H9 (cell line): ENCODE measurements around the gene MINDY4B. TPM values are rescaled to one million over a fixed set of nuclear protein-coding genes. Genes with fewer than 3 reads are reported as not detected.
"Not testable (repeated sequence)": the region's sequence is repeated elsewhere in the genome, so short reads cannot be mapped to it uniquely, and the experiment has no call there.

Experiments
- DNase-seq: peaks from one replicate; pipeline ENCODE4 v3.0.0-alpha.2; 2017
- H2AFZ ChIP-seq: one replicate; pipeline ENCODE4 v1.6.1; 2013; ENCODE audit warnings: mild to moderate bottlenecking, low read length, control low read depth, moderate library complexity
- H2AK5ac ChIP-seq: 2 replicates; pipeline ENCODE4 v1.6.1; 2013; ENCODE audit warnings: low read length, control low read depth, mixed read lengths; ENCODE audit not compliant: insufficient read length
- H2BK120ac ChIP-seq: one replicate; pipeline ENCODE4 v1.6.1; 2013; ENCODE audit warnings: low read depth, mild to moderate bottlenecking, low read length, control low read depth, inconsistent platforms; ENCODE audit not compliant: poor library complexity, severe bottlenecking
- H2BK12ac ChIP-seq: 2 replicates; pipeline ENCODE4 v1.6.1; 2013; ENCODE audit warnings: low read length, control low read depth, mixed read lengths, low read depth; ENCODE audit not compliant: insufficient read length
- H2BK15ac ChIP-seq: 2 replicates; pipeline ENCODE4 v1.6.1; 2013; ENCODE audit warnings: low read depth, low read length, control low read depth
- H2BK20ac ChIP-seq: one replicate; pipeline ENCODE4 v1.6.1; 2013; ENCODE audit warnings: low read depth, mild to moderate bottlenecking, low read length, control low read depth, inconsistent platforms; ENCODE audit not compliant: poor library complexity, severe bottlenecking
- H2BK5ac ChIP-seq: 2 replicates; pipeline ENCODE4 v1.6.1; 2013; ENCODE audit warnings: low read length, control low read depth, mixed read lengths; ENCODE audit not compliant: insufficient read length
- H3K14ac ChIP-seq: 2 replicates; pipeline ENCODE4 v1.6.1; 2013; ENCODE audit warnings: low read length, control low read depth; ENCODE audit not compliant: insufficient read depth
- H3K18ac ChIP-seq: 2 replicates; pipeline ENCODE4 v1.6.1; 2013; ENCODE audit warnings: low read depth, mild to moderate bottlenecking, mixed read lengths, low read length, control low read depth; ENCODE audit not compliant: insufficient read length
- H3K23ac ChIP-seq: 2 replicates; pipeline ENCODE4 v1.6.1; 2013; ENCODE audit warnings: low read length, control low read depth, mixed read lengths, low read depth; ENCODE audit not compliant: insufficient read length
- H3K23me2 ChIP-seq: 2 replicates; pipeline ENCODE4 v1.6.1; 2013; ENCODE audit warnings: low read depth, mild to moderate bottlenecking, mixed read lengths, low read length, control low read depth; ENCODE audit not compliant: insufficient read length, poor library complexity, severe bottlenecking
- H3K27ac ChIP-seq: 2 replicates; pipeline ENCODE4 v1.5.1; 2013; ENCODE audit warnings: low read length, control low read depth, mixed read lengths, low read depth; ENCODE audit not compliant: insufficient read length
- H3K27me3 ChIP-seq: 2 replicates; pipeline ENCODE4 v1.6.1; 2013; ENCODE audit warnings: low read length, control low read depth, inconsistent platforms; ENCODE audit not compliant: insufficient read depth
- H3K4ac ChIP-seq: 2 replicates; pipeline ENCODE4 v1.6.1; 2013; ENCODE audit warnings: low read depth, mild to moderate bottlenecking, control low read depth, inconsistent platforms, low read length, moderate library complexity
- H3K4me1 ChIP-seq: 2 replicates; pipeline ENCODE4 v1.6.1; 2013; ENCODE audit warnings: low read length, control low read depth, inconsistent platforms; ENCODE audit not compliant: insufficient read depth
- H3K4me2 ChIP-seq: 2 replicates; pipeline ENCODE4 v1.6.1; 2013; ENCODE audit warnings: low read length, control low read depth, mixed read lengths; ENCODE audit not compliant: insufficient read length, insufficient read depth
- H3K56ac ChIP-seq: 2 replicates; pipeline ENCODE4 v1.6.1; 2013; ENCODE audit warnings: low read depth, mild to moderate bottlenecking, mixed read lengths, low read length, control low read depth; ENCODE audit not compliant: insufficient read length
- H3K79me1 ChIP-seq: 2 replicates; pipeline ENCODE4 v1.6.1; 2013; ENCODE audit warnings: low read depth, mild to moderate bottlenecking, moderate library complexity, low read length, control low read depth, inconsistent platforms; ENCODE audit not compliant: insufficient read depth, poor library complexity, severe bottlenecking
- H3K79me2 ChIP-seq: 2 replicates; pipeline ENCODE4 v1.6.1; 2013; ENCODE audit warnings: low read length, control low read depth, inconsistent platforms; ENCODE audit not compliant: insufficient read depth
- H3K9ac ChIP-seq: 2 replicates; pipeline ENCODE4 v1.6.1; 2013; ENCODE audit warnings: low read length, control low read depth, mixed read lengths; ENCODE audit not compliant: insufficient read length; ENCODE audit errors: extremely low read depth
- H3K9me3 ChIP-seq: one replicate; pipeline ENCODE4 v1.6.1; 2013; ENCODE audit warnings: low read depth, low read length, inconsistent platforms; ENCODE audit not compliant: control insufficient read depth
- H3T11ph ChIP-seq: one replicate; pipeline ENCODE4 v1.6.1; 2013; ENCODE audit warnings: mild to moderate bottlenecking, low read length, control low read depth, inconsistent platforms
- H4K20me1 ChIP-seq: one replicate; pipeline ENCODE4 v1.6.1; 2013; ENCODE audit not compliant: control insufficient read depth, insufficient read length, insufficient read depth
- H4K5ac ChIP-seq: 2 replicates; pipeline ENCODE4 v1.6.1; 2013; ENCODE audit warnings: low read depth, mild to moderate bottlenecking, mixed read lengths, low read length, control low read depth; ENCODE audit not compliant: insufficient read length
- H4K8ac ChIP-seq: replicated peaks from 2 replicates; pipeline ENCODE4 v1.6.1; 2013; ENCODE audit warnings: low read length, control low read depth, mixed read lengths, low read depth; ENCODE audit not compliant: insufficient read length
- H4K91ac ChIP-seq: 2 replicates; pipeline ENCODE4 v1.6.1; 2013; ENCODE audit warnings: low read depth, mild to moderate bottlenecking, moderate library complexity, mixed read lengths, low read length, control low read depth; ENCODE audit not compliant: insufficient read length
- H3K27ac Mint-ChIP-seq, 3 experiments: 2 replicates in 2 of 3; 3 replicates in 1 of 3; pipeline ENCODE4 v1.8.0; 2020 to 2021; ENCODE audit warnings: mixed read lengths in 3 of 3, mild to moderate bottlenecking in 1 of 3, moderate library complexity in 1 of 3
- H3K27me3 Mint-ChIP-seq: 2 replicates; pipeline ENCODE4 v1.8.0; 2021; ENCODE audit warnings: low read depth, mild to moderate bottlenecking, moderate library complexity, mixed read lengths
- H3K36me3 Mint-ChIP-seq, 3 experiments: 2 replicates in 2 of 3; 3 replicates in 1 of 3; pipeline ENCODE4 v1.8.0; 2020 to 2021; ENCODE audit warnings: low read depth in 3 of 3, mixed read lengths in 3 of 3; ENCODE audit not compliant: insufficient read depth in 1 of 3
- H3K4me1 Mint-ChIP-seq, 2 experiments: 2 replicates each; pipeline ENCODE4 v1.8.0; 2020; ENCODE audit warnings: mixed read lengths in 2 of 2
- H3K4me3 Mint-ChIP-seq, 2 experiments: 2 replicates in 1 of 2; 3 replicates in 1 of 2; pipeline ENCODE4 v1.8.0; 2020 to 2021; ENCODE audit warnings: mild to moderate bottlenecking in 2 of 2, mixed read lengths in 2 of 2, moderate library complexity in 1 of 2
- H3K9me3 Mint-ChIP-seq, 2 experiments: 2 replicates in 1 of 2; 3 replicates in 1 of 2; pipeline ENCODE4 v1.8.0; 2020; ENCODE audit warnings: mild to moderate bottlenecking in 2 of 2, mixed read lengths in 2 of 2, moderate library complexity in 1 of 2
- CTCF ChIP-seq: fragments of 200-600 bp; sonication (generic); conservative IDR thresholded peaks from 3 replicates; pipeline ENCODE4 v1.8.0; 2021; ENCODE audit warnings: antibody characterized with exemption, mild to moderate bottlenecking
- WGBS: extraction: QIAGEN DNeasy Blood & Tissue Kit; methylation state at CpG from one replicate; pipeline ENCODE4 v1.1.7; 2013; ENCODE audit warnings: missing lambda C conversion rate, low lambda C conversion rate, mixed read lengths; ENCODE audit not compliant: insufficient read length; ENCODE audit errors: extremely low coverage; 5-methylcytosine and 5-hydroxymethylcytosine counted together
- total RNA-seq: library from RNA; stranded (reverse); gene quantifications from 2 replicates; pipeline ENCODE4 v1.2.1, GENCODE V29; 2021

Gene MINDY4B
- total RNA-seq, 1 experiment from 2014 or later: not detected

- H3K9ac ChIP-seq: no peak overlapping the region
- H3K4me1 ChIP-seq: no peaks in the 10 kb centered on the region
- no peak overlapping the region; a peak in 1 of 7 replicates for H3K27ac Mint-ChIP-seq
- no peak overlapping the region for H4K8ac ChIP-seq
- no peak for TF ChIP-seq CTCF
- H4K20me1 ChIP-seq: no peaks in the 10 kb centered on the region
- H3K27ac ChIP-seq: no peak overlapping the region
- no peaks in the 10 kb centered on the region for H3K79me2 ChIP-seq
- no peak overlapping the region for H3K18ac ChIP-seq
- H2AK5ac ChIP-seq: no peak overlapping the region
- peaks cover 5% of the 10 kb centered on the region for H3K27me3 Mint-ChIP-seq
- no peak overlapping the region for H4K91ac ChIP-seq
- DNase-seq: no peak
- H2BK120ac ChIP-seq: no peak overlapping the region
- H4K5ac ChIP-seq: no peak overlapping the region
- H2BK20ac ChIP-seq: no peak overlapping the region
- no peaks in the 10 kb centered on the region for H3K79me1 ChIP-seq
- H3T11ph ChIP-seq: no peak overlapping the region
- H3K36me3 Mint-ChIP-seq: peaks cover 0 to 8% (median 0%) of the 10 kb centered on the region in 3 experiments; a peak in 2 of 7 replicates
- H3K4me1 Mint-ChIP-seq: peaks cover 3 to 12% of the 10 kb centered on the region in 2 experiments; a peak in 3 of 4 replicates
- H3K23me2 ChIP-seq: no peaks in the 10 kb centered on the region
- H3K14ac ChIP-seq: no peak overlapping the region
- H2BK5ac ChIP-seq: no peak overlapping the region
- H3K56ac ChIP-seq: no peak overlapping the region
- no peaks in the 10 kb centered on the region for H3K27me3 ChIP-seq
- H2AFZ ChIP-seq: no peak overlapping the region
- H3K4me3 Mint-ChIP-seq: no peak overlapping the region
- no peak overlapping the region for H2BK15ac ChIP-seq
- no peak overlapping the region for H3K4ac ChIP-seq
- no CpG with 5 or more reads among the region's 2 CpGs for WGBS
- H3K23ac ChIP-seq: no peak overlapping the region
- no peak overlapping the region for H2BK12ac ChIP-seq
- H3K4me2 ChIP-seq: no peak overlapping the region
- H3K9me3 Mint-ChIP-seq: peaks cover 0 to 6% of the 10 kb centered on the region in 2 experiments; a peak in 1 of 5 replicates
- no peaks in the 10 kb centered on the region for H3K9me3 ChIP-seq
These were observed 43.4 kb downstream of the MINDY4B start for GRCh38 chr3:150861851-150862250.

- H2BK12ac ChIP-seq, H3K14ac ChIP-seq, H4K91ac ChIP-seq, H3K23ac ChIP-seq, H2BK120ac ChIP-seq, H2AFZ ChIP-seq, H2AK5ac ChIP-seq, H3K4ac ChIP-seq, H3T11ph ChIP-seq, H2BK20ac ChIP-seq, H4K20me1 ChIP-seq, H3K27ac ChIP-seq, H3K27me3 ChIP-seq, H3K56ac ChIP-seq, H3K4me1 ChIP-seq, H3K4me3 Mint-ChIP-seq, H3K79me2 ChIP-seq, H3K4me2 ChIP-seq, H3K9me3 ChIP-seq, H4K8ac ChIP-seq, H3K27me3 Mint-ChIP-seq, H3K23me2 ChIP-seq, H3K36me3 Mint-ChIP-seq, H3K79me1 ChIP-seq, H3K27ac Mint-ChIP-seq, H3K18ac ChIP-seq, DNase-seq, H2BK15ac ChIP-seq, H3K9ac ChIP-seq, H3K9me3 Mint-ChIP-seq, H4K5ac ChIP-seq, H2BK5ac ChIP-seq: not testable (repeated sequence)
- peaks cover 7 to 15% of the 10 kb centered on the region in 2 experiments for H3K4me1 Mint-ChIP-seq
- no CpG with 5 or more reads among the region's 8 CpGs for WGBS
These were observed 47.3 kb downstream of the MINDY4B start for GRCh38 chr3:150857936-150858335.
